Measurements from ENCODE around the gene NTN5. TPM values are rescaled to one million over a fixed set of nuclear protein-coding genes. Genes with fewer than 3 reads are reported as not detected.

Gene NTN5
- total and polyA plus RNA-seq, 10 of the 15 experiments (the other 5 are each of a cell fraction or from before 2014, with no cell fraction given), result 0.07 to 0.22 TPM; not detected in 8

- Histone ChIP-seq H3K9me3 (replicated peaks; ENCODE audit: control insufficient read depth, insufficient read depth, low read length) (no peaks in the 10 kb centered on the region), H3K79me2 (ENCODE audit: control insufficient read depth, insufficient read depth, low read length) (peaks cover 5% of the 10 kb centered on the region), H3K27ac (ENCODE audit: control insufficient read depth, insufficient read depth) (no peak overlapping the region), H2AFZ (ENCODE audit: control insufficient read depth, low read depth, low read length) (no peak overlapping the region), H3K4me3 (no peak overlapping the region), H3K27me3 (replicated peaks in 1 of 2; ENCODE audit: control insufficient read depth in 2 of 2, insufficient read depth in 2 of 2, low read length in 1 of 2) (no peaks in the 10 kb centered on the region), H4K20me1 (ENCODE audit: control insufficient read depth, insufficient read depth) (no peaks in the 10 kb centered on the region), H3K4me2 (ENCODE audit: control insufficient read depth, insufficient read depth) (no peak overlapping the region), H3K36me3 (ENCODE audit: control insufficient read depth in 2 of 2, insufficient read depth in 2 of 2, low read length in 1 of 2) (peaks cover 4 to 5% of the 10 kb centered on the region in 2 experiments; a peak in 3 of 4 replicates), H3K9ac (ENCODE audit: control insufficient read depth, insufficient read depth, low read length) (no peak overlapping the region), H3K4me1 (ENCODE audit: control insufficient read depth, insufficient read depth, low read length) (peaks cover 20% of the 10 kb centered on the region)
- DNase-seq (ENCODE audit: low read depth, low spot score) (no peak), ATAC-seq (no peak), FAIRE-seq (no peak)
- in situ Hi-C loops (cut with MboI), result loop anchor here (25.0 kb wide), 1 partner anchor 1256 kb away; the partner anchor contains the start of genes AKT1S1, IL4I1 and TBC1D17
- POLR2A ChIA-PET, result no interaction called here
- TF ChIP-seq, protein P1, sequence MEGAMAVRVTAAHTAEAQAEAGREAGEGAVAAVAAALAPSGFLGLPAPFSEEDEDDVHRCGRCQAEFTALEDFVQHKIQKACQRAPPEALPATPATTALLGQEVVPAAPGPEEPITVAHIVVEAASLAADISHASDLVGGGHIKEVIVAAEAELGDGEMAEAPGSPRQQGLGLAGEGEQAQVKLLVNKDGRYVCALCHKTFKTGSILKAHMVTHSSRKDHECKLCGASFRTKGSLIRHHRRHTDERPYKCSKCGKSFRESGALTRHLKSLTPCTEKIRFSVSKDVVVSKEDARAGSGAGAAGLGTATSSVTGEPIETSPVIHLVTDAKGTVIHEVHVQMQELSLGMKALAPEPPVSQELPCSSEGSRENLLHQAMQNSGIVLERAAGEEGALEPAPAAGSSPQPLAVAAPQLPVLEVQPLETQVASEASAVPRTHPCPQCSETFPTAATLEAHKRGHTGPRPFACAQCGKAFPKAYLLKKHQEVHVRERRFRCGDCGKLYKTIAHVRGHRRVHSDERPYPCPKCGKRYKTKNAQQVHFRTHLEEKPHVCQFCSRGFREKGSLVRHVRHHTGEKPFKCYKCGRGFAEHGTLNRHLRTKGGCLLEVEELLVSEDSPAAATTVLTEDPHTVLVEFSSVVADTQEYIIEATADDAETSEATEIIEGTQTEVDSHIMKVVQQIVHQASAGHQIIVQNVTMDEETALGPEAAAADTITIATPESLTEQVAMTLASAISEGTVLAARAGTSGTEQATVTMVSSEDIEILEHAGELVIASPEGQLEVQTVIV (IDR thresholded peaks at IDR 0.05; ENCODE audit: borderline replicate concordance, partially characterized antibody), result no peak
- TF ChIP-seq BMI1 (IDR thresholded peaks at IDR 0.05; ENCODE audit: borderline replicate concordance) (peak; percentile 37; the same call in 1 of the 2 replicates), ZZZ3 (IDR thresholded peaks at IDR 0.05; ENCODE audit: control insufficient read depth, insufficient read length, low read depth) (no peak), ESRRA (IDR thresholded peaks at IDR 0.05; ENCODE audit: low read length) (no peak)
- SMC1A ChIA-PET (ENCODE audit: uncharacterized antibody, unreplicated experiment), result no interaction called here
- BruUV-seq (replicated peaks), result no TSS peak
- CTCF ChIA-PET, result no interaction called here
- WGBS (ENCODE audit: insufficient coverage, insufficient replicate concordance, low lambda C conversion rate, missing lambda C conversion rate), result 100% methylated on average over 3 of the region's 3 CpGs
- RAD21 ChIA-PET (ENCODE audit: unreplicated experiment), result no interaction called here
- intact Hi-C loops (cut with micrococcal nuclease; ENCODE audit: unreplicated experiment), result loop anchor here (10.0 kb wide), 1 partner anchor 334 kb away; the partner anchor contains the start of gene FTL
Measured at GRCh38 chr19:48631225-48631624, 41.6 kb downstream of the NTN5 start.

Data from GM12878 (cell line).